DMS79 (cell line): ENCODE data around the gene PRKG1.

Experiments used
- DNase-seq: peaks from one replicate; lab custom pipeline; 2025; lab: John Stamatoyannopoulos, UW

Gene PRKG1

GRCh38 chr10:51932530-51932929 is 858.2 kb downstream of the PRKG1 start:
- no peak for DNase-seq

- DNase-seq: no peak
These were observed 860.1 kb downstream of the PRKG1 start for GRCh38 chr10:51934373-51934772.

GRCh38 chr10:51935341-51935740 is 861.1 kb downstream of the PRKG1 start:
- no peak for DNase-seq

GRCh38 chr10:51937308-51938140 is 863.2 kb downstream of the PRKG1 start:
- DNase-seq: no peak

GRCh38 chr10:51950371-51950995 is 876.2 kb downstream of the PRKG1 start:
- DNase-seq: no peak

- DNase-seq: no peak
These were observed 876.8 kb downstream of the PRKG1 start for GRCh38 chr10:51950996-51951555.

GRCh38 chr10:51951601-51952000 is 877.3 kb downstream of the PRKG1 start:
- no peak for DNase-seq

- no peak for DNase-seq
These were observed 877.8 kb downstream of the PRKG1 start for GRCh38 chr10:51952056-51952455.

GRCh38 chr10:51955696-51956095 is 881.4 kb downstream of the PRKG1 start:
- DNase-seq: no peak

- DNase-seq: no peak
These were observed 882.5 kb downstream of the PRKG1 start for GRCh38 chr10:51956822-51957221.

GRCh38 chr10:51960494-51960895 is 886.2 kb downstream of the PRKG1 start:
- no peak for DNase-seq

GRCh38 chr10:51961401-51961800 is 887.1 kb downstream of the PRKG1 start:
- DNase-seq: no peak

- no peak for DNase-seq
These were observed 890.3 kb downstream of the PRKG1 start for GRCh38 chr10:51964630-51965029.

- DNase-seq: no peak
These were observed 891.2 kb downstream of the PRKG1 start for GRCh38 chr10:51965451-51965850.

- DNase-seq: no peak
These were observed 898.6 kb downstream of the PRKG1 start for GRCh38 chr10:51972733-51973346.

- no peak for DNase-seq
These were observed 906.5 kb downstream of the PRKG1 start for GRCh38 chr10:51980752-51981151.

GRCh38 chr10:51981731-51982130 is 907.4 kb downstream of the PRKG1 start:
- no peak for DNase-seq

- DNase-seq: no peak
These were observed 909.2 kb downstream of the PRKG1 start for GRCh38 chr10:51983481-51983880.

GRCh38 chr10:51985336-51985735 is 911.0 kb downstream of the PRKG1 start:
- no peak for DNase-seq

- no peak for DNase-seq
These were observed 912.2 kb downstream of the PRKG1 start for GRCh38 chr10:51986516-51986915.

- no peak for DNase-seq
These were observed 919.2 kb downstream of the PRKG1 start for GRCh38 chr10:51993475-51993874.

GRCh38 chr10:51999096-51999495 is 924.8 kb downstream of the PRKG1 start:
- DNase-seq: no peak
